HG02970 (cell line): ENCODE measurements around the gene PAPOLB.
"Not testable (repeated sequence)": the region's sequence is repeated elsewhere in the genome, so short reads cannot be mapped to it uniquely, and the experiment has no call there.

ENCODE experiments used
- ATAC-seq: cut with Tn5 transposase; IDR thresholded peaks from one replicate; pipeline ENCODE4 v1.9.1; 2021; ENCODE audit warnings: mild to moderate bottlenecking, moderate library complexity, moderate number of reproducible peaks; ENCODE audit not compliant: unreplicated experiment, low FRiP score

PAPOLB gene

GRCh38 chr7:4861673-4862072 is at the start of gene PAPOLB:
PAPOLB (minus strand) TSS chr7:4862030; CDS start chr7:4861810, 220 bp downstream.
- ATAC-seq: no peak

- no peak for ATAC-seq
Measured at GRCh38 chr7:4911111-4911828, 49.4 kb upstream of the PAPOLB start.

DNA sequence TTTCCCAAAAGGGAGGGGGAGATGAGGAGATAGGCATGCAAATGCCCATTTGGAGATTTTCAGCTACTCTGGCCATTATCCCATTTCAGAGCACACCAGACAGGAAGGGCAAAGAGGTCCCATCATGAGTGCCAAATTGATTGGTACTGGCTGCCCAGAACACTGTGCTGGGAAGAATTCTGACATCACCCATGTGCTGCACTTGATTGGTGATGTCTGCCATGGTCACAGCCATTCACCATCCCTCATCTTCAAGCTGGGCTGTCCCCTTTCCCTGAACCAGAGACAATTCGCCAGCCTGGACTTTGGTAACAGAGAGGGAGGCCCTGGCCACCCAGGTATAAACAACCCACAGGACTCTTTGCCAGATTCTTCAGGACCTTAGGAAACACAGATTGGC is 44.9 kb upstream of the PAPOLB start:
- ATAC-seq: no peak

DNA sequence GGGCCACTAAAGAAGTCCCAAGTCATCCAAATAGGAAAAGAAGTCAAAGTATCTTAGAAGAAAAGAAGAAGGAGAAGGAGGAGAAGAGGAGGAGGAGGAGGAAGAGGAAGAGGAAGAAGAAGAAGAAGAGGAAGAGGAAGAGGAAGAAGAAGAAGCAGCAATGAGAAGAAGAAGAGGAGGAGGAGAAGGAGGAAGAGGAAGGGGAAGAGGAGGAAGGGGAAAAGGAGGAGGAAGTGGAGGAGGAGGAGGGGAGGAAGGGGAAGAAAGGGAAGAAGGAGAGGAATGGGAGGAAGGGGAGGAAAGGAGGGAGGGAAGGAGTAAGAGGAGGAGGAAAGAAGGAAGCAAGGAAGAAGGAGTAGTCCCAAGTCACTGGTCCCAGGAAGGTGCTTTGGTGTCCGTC is 43.3 kb upstream of the PAPOLB start:
- no peak for ATAC-seq

DNA sequence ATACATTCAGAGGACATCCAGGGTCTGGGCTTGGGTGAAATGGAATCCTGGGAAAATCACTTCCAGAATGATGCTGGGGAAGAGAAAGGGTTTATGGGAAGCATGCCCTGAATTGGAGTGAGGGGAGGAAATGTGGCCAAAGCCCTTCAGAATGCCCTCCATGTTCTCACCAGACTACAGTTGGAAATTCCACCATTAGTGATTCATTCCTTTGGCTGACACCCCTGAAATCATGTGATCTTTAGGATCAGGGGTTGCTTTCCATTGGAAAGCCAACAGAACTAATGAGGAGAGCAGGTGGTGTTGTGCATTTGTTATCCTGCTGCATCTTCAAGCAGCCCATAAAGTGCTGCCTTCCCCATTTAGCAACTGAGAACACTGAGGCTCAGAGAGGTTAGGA is 42.5 kb upstream of the PAPOLB start:
- no peak for ATAC-seq

DNA sequence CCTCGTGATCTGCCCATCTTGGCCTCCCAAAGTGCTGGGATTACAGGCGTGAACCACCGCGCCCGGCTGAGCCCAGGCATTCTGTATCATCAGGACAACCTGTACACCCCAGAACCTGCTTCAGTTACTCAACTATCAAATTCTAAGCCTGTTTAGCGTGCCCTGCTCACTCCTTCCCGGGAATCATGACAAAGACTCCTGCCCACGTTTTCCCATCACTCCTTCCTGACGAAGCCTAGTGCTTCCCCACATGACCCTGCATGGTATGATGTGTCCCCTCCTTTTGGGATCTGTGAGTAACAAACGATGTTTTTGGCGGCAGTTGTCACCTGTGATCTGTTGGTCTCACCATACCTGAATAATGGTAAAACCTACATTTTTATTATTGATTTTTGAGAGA is 33.9 kb upstream of the PAPOLB start:
- no peak for ATAC-seq

DNA sequence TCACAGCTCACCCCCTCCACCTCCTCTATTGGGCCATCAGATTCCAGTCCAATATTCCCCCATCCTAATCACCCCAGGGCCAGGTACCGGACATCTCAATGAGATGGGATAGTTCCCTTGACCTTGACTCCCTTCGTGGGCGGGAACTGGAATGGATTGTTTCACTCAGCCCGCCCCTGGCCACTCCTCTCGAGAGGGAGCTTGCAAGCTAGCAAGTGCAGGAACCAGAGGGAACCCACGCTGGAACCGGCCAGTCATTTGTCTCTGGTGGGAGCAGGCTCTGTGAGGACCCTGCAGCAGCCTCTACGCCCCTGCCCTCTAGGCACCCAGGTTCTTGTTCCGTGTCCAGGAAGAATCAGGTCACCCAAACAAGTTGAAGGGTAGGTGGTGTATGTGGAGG is 32.7 kb upstream of the PAPOLB start:
- no peak for ATAC-seq

DNA sequence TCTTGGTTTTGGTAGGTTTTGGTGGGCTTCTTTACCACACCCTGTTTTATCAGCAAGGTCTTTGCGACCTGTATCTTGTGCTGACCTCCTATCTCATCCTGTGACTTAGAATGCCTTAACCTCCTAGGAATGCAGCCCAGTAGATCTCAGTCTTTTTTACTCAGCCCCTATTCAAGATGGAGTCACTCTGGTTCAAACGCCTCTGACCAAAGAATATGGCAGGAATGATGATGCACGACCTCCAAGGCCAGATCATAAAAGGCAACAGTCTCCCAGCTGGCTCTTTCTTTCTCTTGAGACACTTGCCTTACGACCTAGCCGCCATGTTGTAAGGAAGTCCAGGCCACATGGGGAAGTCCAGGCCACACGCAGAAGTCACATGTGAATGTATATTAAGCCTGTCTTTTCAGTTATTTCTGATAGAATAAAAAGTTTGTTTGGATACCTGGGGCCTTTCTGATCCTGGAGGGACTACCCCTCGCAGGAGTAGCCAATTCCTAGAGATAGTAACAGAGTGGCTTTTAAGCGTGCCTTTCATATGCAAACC is 32.2 kb upstream of the PAPOLB start:
- ATAC-seq: no peak

- not testable (repeated sequence) for ATAC-seq
Measured at GRCh38 chr7:4893188-4893587, 31.4 kb upstream of the PAPOLB start.

- not testable (repeated sequence) for ATAC-seq
Measured at GRCh38 chr7:4891522-4891921, 29.7 kb upstream of the PAPOLB start.

GRCh38 chr7:4889682-4890081 is 27.9 kb upstream of the PAPOLB start:
- ATAC-seq: no peak

DNA sequence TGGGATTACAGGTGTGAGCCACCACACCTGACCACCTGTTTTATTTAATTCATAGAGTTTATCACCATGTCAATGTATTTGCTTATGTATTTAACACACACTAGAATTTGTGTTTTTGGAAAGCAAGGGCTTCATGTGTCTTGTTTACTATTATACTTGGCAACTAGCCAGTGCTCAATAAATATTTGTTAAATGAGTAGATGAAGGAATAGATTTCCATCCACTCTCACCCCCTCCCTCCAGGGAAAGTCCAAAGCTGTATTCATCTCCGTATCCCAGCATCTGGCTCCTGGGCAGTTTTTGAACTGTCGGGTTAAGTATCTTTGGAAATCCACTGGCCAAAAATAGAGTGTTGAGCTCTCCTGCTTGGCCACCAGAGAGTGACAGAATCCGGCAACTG is 26.3 kb upstream of the PAPOLB start:
- no peak for ATAC-seq

DNA sequence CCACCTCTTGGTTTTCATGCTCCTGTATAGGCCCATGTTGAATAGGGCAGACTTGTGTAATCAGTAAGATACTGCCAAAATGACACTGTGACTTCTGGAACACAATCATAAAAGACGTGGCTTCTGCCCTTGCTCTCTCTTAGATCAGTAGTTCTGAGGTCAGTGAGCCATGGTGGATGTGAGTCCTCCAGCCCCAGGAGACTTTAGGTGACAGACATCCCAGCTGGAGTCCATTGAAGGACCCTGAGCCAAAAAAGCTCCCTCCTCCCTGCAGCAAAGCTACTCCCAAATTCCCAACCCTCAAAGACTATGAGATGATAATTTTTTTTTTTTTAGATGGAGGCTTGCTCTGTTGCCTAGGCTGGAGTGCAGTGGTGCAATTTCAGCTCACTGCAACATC is 24.8 kb upstream of the PAPOLB start:
- no peak for ATAC-seq

DNA sequence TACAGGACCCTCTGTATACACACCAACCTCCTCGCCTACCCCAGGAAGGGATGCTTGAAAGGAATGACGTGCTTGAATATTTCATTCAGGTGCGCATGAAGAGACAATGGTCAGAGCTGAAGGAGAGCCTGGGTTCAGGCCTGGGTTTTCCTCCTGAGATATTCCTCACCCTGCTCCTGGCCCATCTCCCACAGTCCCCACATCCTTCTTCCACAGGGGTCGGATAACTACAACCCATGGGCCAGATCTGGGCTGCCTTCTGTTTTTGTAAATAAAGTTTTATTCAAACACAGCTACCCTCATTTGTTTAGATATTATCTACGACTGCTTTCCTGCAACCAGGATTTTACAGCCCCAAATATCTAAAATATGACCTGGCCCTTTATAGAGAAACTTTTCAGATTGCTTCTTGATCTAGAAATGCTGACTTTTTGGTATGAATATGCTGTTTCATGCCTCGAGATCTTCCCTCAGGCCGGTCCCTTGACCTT is 23.5 kb upstream of the PAPOLB start:
- no peak for ATAC-seq

- ATAC-seq: no peak
Measured at GRCh38 chr7:4884164-4884563, 22.3 kb upstream of the PAPOLB start.

DNA sequence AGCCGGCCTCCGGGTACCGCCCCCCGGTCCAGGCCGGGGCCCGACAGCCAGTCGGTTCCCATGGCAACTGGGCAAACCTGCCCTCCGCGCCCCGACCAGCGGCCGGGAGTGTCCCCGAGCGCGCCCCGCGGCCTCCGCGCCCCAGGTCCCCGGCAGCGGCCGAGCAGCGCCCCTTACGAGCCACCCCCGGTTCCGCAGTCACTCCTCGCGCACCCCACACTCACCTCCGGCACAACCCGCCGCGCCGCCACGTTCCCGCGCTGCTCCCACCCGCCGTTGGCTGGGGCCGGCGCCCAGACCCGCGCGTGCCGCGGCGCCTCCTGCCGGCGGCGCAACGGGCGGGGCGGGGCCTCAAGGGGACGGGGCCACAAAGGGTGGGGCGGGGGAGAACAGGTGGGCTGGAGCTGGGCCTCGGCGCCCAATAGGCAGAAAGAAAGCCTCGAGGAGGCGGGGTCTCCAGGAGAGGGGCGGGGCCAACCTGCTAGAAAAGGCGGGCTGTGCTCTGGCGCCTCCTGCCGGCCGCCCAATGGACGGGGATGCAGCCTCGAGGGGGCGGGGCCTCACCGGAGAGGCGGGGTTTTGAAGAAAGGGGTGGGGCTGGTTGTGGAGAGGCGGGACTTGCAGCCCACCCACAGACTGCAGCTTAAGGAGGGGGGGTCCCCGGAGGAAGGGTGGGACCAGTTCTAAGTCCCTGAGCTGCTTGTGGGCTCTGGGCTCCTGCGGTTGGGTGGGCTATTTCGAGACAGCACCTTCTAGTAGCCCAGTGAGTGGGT is 21.7 kb upstream of the PAPOLB start, which contains the start of gene RADIL:
Gene RADIL, minus strand, starts transcription at position 345 of the 773 bp plus-strand sequence. CDS start 5,577 bp downstream, outside the sequence.
- peak; percentile 74 for ATAC-seq

- no peak for ATAC-seq
Measured at GRCh38 chr7:4883033-4883371, 21.2 kb upstream of the PAPOLB start.

- no peak for ATAC-seq
Measured at GRCh38 chr7:4882169-4883032, 20.6 kb upstream of the PAPOLB start.

- no peak for ATAC-seq
Measured at GRCh38 chr7:4880218-4880617, 18.4 kb upstream of the PAPOLB start.

GRCh38 chr7:4879396-4880081 is 17.7 kb upstream of the PAPOLB start:
- no peak for ATAC-seq
